ENCODE measurements around the gene RPTN. TPM values are rescaled to one million over a fixed set of nuclear protein-coding genes. Genes with fewer than 3 reads are reported as not detected.

The RPTN gene
- total RNA-seq, 1 experiment from 2014 or later, result not detected

DNA sequence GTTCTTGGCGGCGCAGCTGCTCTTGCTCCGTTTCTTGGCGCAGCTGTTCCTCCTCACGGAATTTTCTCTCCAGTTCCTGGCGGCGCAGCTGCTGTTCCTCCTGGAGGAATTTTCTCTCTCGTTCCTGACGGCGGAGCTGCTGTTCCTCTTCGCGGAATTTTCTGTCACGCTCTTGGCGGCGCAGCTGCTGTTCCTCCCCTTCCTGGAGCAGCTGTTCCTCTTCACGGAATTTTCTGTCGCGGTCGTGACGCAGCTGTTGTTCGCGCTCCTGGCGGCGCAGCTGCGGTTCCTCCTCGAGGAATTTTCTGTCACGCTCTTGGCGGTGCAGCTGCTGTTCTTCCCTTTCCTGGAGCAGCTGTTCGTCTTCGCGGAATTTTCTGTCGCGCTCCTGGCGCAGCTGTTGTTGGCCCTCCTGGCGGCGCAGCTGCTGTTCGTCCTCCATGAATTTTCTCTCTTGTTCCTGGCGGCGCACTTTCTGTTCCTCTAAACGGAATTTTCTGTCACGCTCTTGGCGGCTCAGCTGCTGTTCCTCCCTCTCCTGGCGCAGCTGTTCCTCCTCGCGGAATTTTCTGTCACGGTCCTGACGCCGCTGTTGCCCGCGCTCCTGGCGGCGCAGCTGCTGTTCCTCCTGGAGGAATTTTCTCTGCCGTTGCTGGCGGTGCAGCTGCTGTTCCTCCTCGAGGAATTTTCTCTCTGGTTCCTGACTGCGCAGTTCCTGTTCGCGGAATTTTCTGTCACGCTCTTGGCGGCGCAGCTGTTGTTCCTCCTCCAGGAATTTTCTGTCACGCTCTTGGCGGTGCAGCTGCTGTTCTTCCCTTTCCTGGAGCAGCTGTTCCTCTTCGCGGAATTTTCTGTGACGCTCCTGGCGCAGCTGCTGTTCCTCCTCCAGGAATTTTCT, 50.8 kb downstream of the RPTN start:
- no peak overlapping the region for H3K27ac ChIP-seq (ENCODE audit: low read length)
- peaks cover 22% of the 10 kb centered on the region for H3K27me3 ChIP-seq (ENCODE audit: control insufficient read depth, insufficient read depth, low read length)
- CTCF ChIA-PET, result no interaction called here
- TF ChIP-seq, protein P1, sequence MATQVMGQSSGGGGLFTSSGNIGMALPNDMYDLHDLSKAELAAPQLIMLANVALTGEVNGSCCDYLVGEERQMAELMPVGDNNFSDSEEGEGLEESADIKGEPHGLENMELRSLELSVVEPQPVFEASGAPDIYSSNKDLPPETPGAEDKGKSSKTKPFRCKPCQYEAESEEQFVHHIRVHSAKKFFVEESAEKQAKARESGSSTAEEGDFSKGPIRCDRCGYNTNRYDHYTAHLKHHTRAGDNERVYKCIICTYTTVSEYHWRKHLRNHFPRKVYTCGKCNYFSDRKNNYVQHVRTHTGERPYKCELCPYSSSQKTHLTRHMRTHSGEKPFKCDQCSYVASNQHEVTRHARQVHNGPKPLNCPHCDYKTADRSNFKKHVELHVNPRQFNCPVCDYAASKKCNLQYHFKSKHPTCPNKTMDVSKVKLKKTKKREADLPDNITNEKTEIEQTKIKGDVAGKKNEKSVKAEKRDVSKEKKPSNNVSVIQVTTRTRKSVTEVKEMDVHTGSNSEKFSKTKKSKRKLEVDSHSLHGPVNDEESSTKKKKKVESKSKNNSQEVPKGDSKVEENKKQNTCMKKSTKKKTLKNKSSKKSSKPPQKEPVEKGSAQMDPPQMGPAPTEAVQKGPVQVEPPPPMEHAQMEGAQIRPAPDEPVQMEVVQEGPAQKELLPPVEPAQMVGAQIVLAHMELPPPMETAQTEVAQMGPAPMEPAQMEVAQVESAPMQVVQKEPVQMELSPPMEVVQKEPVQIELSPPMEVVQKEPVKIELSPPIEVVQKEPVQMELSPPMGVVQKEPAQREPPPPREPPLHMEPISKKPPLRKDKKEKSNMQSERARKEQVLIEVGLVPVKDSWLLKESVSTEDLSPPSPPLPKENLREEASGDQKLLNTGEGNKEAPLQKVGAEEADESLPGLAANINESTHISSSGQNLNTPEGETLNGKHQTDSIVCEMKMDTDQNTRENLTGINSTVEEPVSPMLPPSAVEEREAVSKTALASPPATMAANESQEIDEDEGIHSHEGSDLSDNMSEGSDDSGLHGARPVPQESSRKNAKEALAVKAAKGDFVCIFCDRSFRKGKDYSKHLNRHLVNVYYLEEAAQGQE (IDR thresholded peaks at IDR 0.05; ENCODE audit: insufficient read depth in 1 of 2, low read depth in 2 of 2, low read length in 1 of 2), result no peak
- TF ChIP-seq, protein P2, sequence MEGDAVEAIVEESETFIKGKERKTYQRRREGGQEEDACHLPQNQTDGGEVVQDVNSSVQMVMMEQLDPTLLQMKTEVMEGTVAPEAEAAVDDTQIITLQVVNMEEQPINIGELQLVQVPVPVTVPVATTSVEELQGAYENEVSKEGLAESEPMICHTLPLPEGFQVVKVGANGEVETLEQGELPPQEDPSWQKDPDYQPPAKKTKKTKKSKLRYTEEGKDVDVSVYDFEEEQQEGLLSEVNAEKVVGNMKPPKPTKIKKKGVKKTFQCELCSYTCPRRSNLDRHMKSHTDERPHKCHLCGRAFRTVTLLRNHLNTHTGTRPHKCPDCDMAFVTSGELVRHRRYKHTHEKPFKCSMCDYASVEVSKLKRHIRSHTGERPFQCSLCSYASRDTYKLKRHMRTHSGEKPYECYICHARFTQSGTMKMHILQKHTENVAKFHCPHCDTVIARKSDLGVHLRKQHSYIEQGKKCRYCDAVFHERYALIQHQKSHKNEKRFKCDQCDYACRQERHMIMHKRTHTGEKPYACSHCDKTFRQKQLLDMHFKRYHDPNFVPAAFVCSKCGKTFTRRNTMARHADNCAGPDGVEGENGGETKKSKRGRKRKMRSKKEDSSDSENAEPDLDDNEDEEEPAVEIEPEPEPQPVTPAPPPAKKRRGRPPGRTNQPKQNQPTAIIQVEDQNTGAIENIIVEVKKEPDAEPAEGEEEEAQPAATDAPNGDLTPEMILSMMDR (IDR thresholded peaks at IDR 0.05), result no peak
- TF ChIP-seq TCF7L2 (IDR thresholded peaks at IDR 0.05; ENCODE audit: low read depth, low read length), result no peak
- TF ChIP-seq POLR2AphosphoS5 (IDR thresholded peaks at IDR 0.05; ENCODE audit: low read depth, low read length), result no peak
- no peak for TF ChIP-seq SIN3A (IDR thresholded peaks at IDR 0.05; ENCODE audit: borderline replicate concordance, insufficient read depth, low read depth, low read length)
- no peaks in the 10 kb centered on the region for H3K9me3 ChIP-seq (ENCODE audit: control insufficient read depth, insufficient read depth, low read depth, low read length)
- in situ Hi-C loops (cut with HindIII; ENCODE audit: low pct_unique_long_range_greater_than_20kb, low sequenced_read_pairs) (no loop called here), intact Hi-C loops (cut with micrococcal nuclease; ENCODE audit: unreplicated experiment) (no loop called here)
- ATAC-seq (no peak), DNase-seq (ENCODE audit: low read depth, low spot score) (no peak)
- no peak overlapping the region for H3K4me3 ChIP-seq (ENCODE audit: low read depth in 2 of 2, low read length in 2 of 2)
- POLR2A ChIA-PET, result no interaction called here
- peaks cover 5% of the 10 kb centered on the region; the same call in 1 of the 2 replicates for H3K4me1 ChIP-seq (ENCODE audit: control insufficient read depth, insufficient read depth, low read length)
- no TSS peak for BruUV-seq (replicated peaks)
- H3K36me3 ChIP-seq (ENCODE audit: control insufficient read depth, insufficient read depth, low read length), result no peaks in the 10 kb centered on the region

DNA sequence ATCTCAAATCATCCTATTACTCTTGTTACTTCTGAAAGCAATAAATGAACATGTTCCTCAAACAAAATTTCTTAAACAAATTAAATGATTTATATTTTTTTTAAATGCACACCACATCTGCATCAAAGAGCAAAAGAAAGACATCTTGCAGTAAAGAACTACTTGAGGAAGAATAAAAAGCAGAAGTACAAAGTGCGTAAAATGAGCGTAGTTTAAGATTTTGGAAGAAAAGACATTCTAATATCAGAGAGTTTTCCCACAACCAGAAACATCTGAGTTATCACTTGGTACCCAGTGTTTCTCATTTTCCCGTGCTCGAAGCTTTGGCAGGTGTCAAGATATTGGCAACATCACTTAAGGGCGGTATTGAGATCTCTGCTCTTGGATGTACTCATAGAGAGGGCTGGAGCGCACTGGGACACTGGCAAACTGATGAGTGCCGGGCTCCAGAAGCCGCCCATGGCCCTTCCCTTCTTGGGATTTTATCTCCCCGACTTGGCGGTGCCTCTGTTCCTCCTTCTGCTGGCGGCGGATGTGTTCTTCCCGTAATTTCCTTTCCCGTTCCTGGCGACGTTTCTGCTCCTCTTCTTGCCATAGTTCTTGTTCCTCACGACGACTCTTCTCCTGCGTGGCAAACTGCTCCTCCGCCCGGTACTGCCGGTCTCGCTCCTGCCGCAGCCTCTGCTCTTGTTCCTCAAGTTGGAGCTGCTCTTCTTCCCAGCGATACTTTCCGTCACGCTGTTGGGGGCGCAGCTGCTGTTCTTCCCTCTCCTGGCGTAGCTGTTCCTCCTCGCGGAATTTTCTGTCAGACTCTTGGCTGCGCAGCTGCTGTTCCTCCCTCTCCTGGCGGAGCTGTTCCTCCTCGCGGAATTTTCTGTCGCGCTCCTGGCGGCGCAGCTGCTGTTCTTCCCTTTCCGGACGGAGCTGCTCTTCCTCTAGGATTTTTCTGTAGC, 51.7 kb downstream of the RPTN start:
- POLR2A ChIA-PET, result no interaction called here
- Histone ChIP-seq H3K36me3 (ENCODE audit: control insufficient read depth, insufficient read depth, low read length) (no peaks in the 10 kb centered on the region), H3K4me3 (ENCODE audit: low read depth in 2 of 2, low read length in 2 of 2) (no peak overlapping the region), H3K4me1 (ENCODE audit: control insufficient read depth, insufficient read depth, low read length) (no peaks in the 10 kb centered on the region), H3K9me3 (ENCODE audit: control insufficient read depth, insufficient read depth, low read depth, low read length) (no peaks in the 10 kb centered on the region), H3K27ac (ENCODE audit: low read length) (no peak overlapping the region), H3K27me3 (ENCODE audit: control insufficient read depth, insufficient read depth, low read length) (peaks cover 16% of the 10 kb centered on the region)
- in situ Hi-C loops (cut with HindIII; ENCODE audit: low pct_unique_long_range_greater_than_20kb, low sequenced_read_pairs), result no loop called here
- no peak for DNase-seq (ENCODE audit: low read depth, low spot score)
- TF ChIP-seq, protein P1 (IDR thresholded peaks at IDR 0.05; ENCODE audit: insufficient read depth in 1 of 2, low read depth in 2 of 2, low read length in 1 of 2), result no peak
- TF ChIP-seq POLR2AphosphoS5 (IDR thresholded peaks at IDR 0.05; ENCODE audit: low read depth, low read length), result no peak
- TF ChIP-seq, protein P2 (IDR thresholded peaks at IDR 0.05), result no peak
- no peak for TF ChIP-seq SIN3A (IDR thresholded peaks at IDR 0.05; ENCODE audit: borderline replicate concordance, insufficient read depth, low read depth, low read length)
- TF ChIP-seq TCF7L2 (IDR thresholded peaks at IDR 0.05; ENCODE audit: low read depth, low read length), result no peak
- ATAC-seq, result no peak
- no TSS peak for BruUV-seq (replicated peaks)
- CTCF ChIA-PET, result no interaction called here
- intact Hi-C loops (cut with micrococcal nuclease; ENCODE audit: unreplicated experiment), result no loop called here
